ENCODE measurements around the gene CAMTA1.

- no peak for TF ChIP-seq POLR2A (IDR thresholded peaks at IDR 0.05; ENCODE audit: low read length)
- no peak for TF ChIP-seq GATA1 (IDR thresholded peaks at IDR 0.05; ENCODE audit: low read depth, low read length)
Observed at GRCh38 chr1:7717748-7718368, 932.6 kb downstream of the CAMTA1 start.

All from erythroblast (primary cell).